CD4-positive, alpha-beta T cell treated with Interleukin-2 at 100 ng/mL for 4 hours (primary cell): ENCODE data around the gene COL5A1.

ENCODE experiments used
- DNase-seq: peaks from one replicate; pipeline ENCODE4 v3.0.0-alpha.2; 2020; ENCODE audit warnings: low spot score

COL5A1 gene

GRCh38 chr9:134818591-134818990, 177.0 kb downstream of the COL5A1 start:
- no peak for DNase-seq

GRCh38 chr9:134820901-134821300, 179.3 kb downstream of the COL5A1 start:
- no peak for DNase-seq

- no peak for DNase-seq
Observed at GRCh38 chr9:134822541-134822940, 180.9 kb downstream of the COL5A1 start.

- DNase-seq = no peak
Observed at GRCh38 chr9:134823623-134824022, 182.0 kb downstream of the COL5A1 start.

- DNase-seq = no peak
Observed at GRCh38 chr9:134824583-134824982, 183.0 kb downstream of the COL5A1 start.

- DNase-seq = no peak
Observed at GRCh38 chr9:134825025-134825424, 183.4 kb downstream of the COL5A1 start.

- DNase-seq = no peak
Observed at GRCh38 chr9:134826336-134827285, 185.0 kb downstream of the COL5A1 start.

- no peak for DNase-seq
Observed at GRCh38 chr9:134827559-134827958, 186.0 kb downstream of the COL5A1 start.

GRCh38 chr9:134827993-134828392, 186.4 kb downstream of the COL5A1 start:
- DNase-seq = no peak

GRCh38 chr9:134828892-134829291, 187.3 kb downstream of the COL5A1 start:
- no peak for DNase-seq

- no peak for DNase-seq
Observed at GRCh38 chr9:134829356-134829937, 187.8 kb downstream of the COL5A1 start.

- no peak for DNase-seq
Observed at GRCh38 chr9:134830126-134830525, 188.5 kb downstream of the COL5A1 start.

GRCh38 chr9:134830926-134831720, 189.5 kb downstream of the COL5A1 start:
- DNase-seq = no peak

- DNase-seq = no peak
Observed at GRCh38 chr9:134832471-134832870, 190.9 kb downstream of the COL5A1 start.

- DNase-seq = no peak
Observed at GRCh38 chr9:134833294-134833880, 191.8 kb downstream of the COL5A1 start.

- no peak for DNase-seq
Observed at GRCh38 chr9:134834217-134834956, 192.8 kb downstream of the COL5A1 start.

- no peak for DNase-seq
Observed at GRCh38 chr9:134834957-134835419, 193.4 kb downstream of the COL5A1 start.

GRCh38 chr9:134835448-134835847, 193.8 kb downstream of the COL5A1 start:
- no peak for DNase-seq

GRCh38 chr9:134835987-134836386, 194.4 kb downstream of the COL5A1 start:
- DNase-seq = no peak

- DNase-seq = no peak
Observed at GRCh38 chr9:134836406-134836970, 194.9 kb downstream of the COL5A1 start.

GRCh38 chr9:134837529-134837928, 195.9 kb downstream of the COL5A1 start:
- no peak for DNase-seq
